GM12892 (cell line): Measurements from ENCODE around the gene DISP2.

Source experiments
- POLR2A ChIP-seq: IDR thresholded peaks from 2 replicates; pipeline ENCODE4 v1.6.1; 2011; ENCODE audit warnings: low read depth, low read length, control low read depth
- POLR2AphosphoS5 ChIP-seq: IDR thresholded peaks from 2 replicates; pipeline ENCODE4 v1.6.1; 2011; ENCODE audit warnings: low read depth, low read length, control low read depth

DNA sequence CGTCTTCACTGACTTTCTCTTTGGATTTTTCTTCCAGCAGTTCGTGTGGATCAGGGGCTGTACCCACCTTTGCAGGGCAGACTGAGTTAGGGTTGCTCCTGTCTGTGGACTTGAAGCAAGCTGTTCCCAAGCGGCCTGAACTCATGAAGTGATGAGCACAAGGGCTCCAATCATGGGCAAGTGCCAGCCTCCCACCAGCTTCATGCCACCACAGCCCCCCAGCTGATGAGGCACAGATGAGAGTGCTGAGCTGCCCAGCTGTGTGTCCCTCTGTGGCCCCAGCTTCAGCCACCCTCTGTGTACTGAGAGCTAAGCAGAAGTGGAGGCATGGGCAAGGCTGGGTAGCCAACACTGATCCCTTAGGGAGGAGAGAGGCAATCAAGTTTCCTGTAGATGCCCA, 47.0 kb upstream of the DISP2 start:
- TF ChIP-seq POLR2A = no peak
- TF ChIP-seq POLR2AphosphoS5 = no peak
